ENCODE results near the gene ERG. TPM values are rescaled to one million over a fixed set of nuclear protein-coding genes. Genes with fewer than 3 reads are reported as not detected.

The ERG gene
- total and polyA plus RNA-seq, 4 donors, result 3.3 to 6.0 (median 4.1) TPM

DNA sequence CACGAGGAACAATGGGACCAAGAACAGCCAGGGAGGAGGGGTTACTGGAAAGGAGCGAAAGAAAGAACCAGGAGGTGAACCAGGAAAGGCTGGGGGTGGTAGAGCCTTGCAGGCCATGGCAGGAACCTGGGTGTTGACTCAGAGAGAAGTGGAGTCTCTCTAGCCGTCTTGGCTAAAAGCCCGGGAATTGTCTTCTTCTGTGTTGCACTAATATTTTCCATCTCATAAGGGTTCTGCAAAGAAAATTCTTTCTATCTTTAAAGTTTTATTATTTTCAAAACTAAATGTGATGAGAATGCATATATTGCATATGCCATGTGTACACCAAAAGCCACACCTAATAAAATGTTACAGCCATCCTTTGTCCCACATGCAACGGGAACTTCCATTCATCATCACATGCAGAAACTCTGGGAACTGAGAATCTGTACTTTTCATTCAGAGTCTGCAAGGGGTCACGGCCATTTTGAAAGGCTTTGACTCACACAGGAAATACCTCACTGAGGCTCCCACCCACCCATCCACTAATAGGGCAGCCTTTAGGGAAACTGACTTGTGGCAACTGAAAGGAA is 38.0 kb downstream of the ERG start:
- no peaks in the 10 kb centered on the region for H3K9me3 ChIP-seq (ENCODE audit: control insufficient read depth in 4 of 4, low read length in 3 of 4)
- DNase-seq (ENCODE audit: low spot score), result no peak
- no peak overlapping the region for H3K9ac ChIP-seq (ENCODE audit: low read depth in 1 of 2, low read length in 2 of 2)
- no peak for TF ChIP-seq ATF3 (IDR thresholded peaks at IDR 0.05)
- TF ChIP-seq NR2F2 (IDR thresholded peaks at IDR 0.05), result no peak
- no peak for TF ChIP-seq HNF4G (IDR thresholded peaks at IDR 0.05)
- TF ChIP-seq JUND (IDR thresholded peaks at IDR 0.05), result no peak
- no peak for TF ChIP-seq RAD21 (IDR thresholded peaks at IDR 0.05)
- H3K27ac ChIP-seq (ENCODE audit: low read depth in 1 of 2, low read length in 2 of 2), result no peak overlapping the region
- H3K4me1 ChIP-seq (ENCODE audit: control insufficient read depth in 4 of 4, insufficient read depth in 4 of 4, low read length in 3 of 4), result peaks cover 0 to 6% (median 3%) of the 10 kb centered on the region in 4 donors
- no peaks in the 10 kb centered on the region for H3K36me3 ChIP-seq (ENCODE audit: control insufficient read depth in 4 of 4, insufficient read depth in 3 of 4, low read depth in 1 of 4, low read length in 3 of 4)
- WGBS, result 83% methylated on average over 6 of the region's 6 CpGs
- no peak overlapping the region for H3K4me3 ChIP-seq (ENCODE audit: low read depth in 1 of 3, low read length in 3 of 3)
- H3K27me3 ChIP-seq (ENCODE audit: control insufficient read depth in 4 of 4, insufficient read depth in 4 of 4, low read length in 3 of 4), result no peaks in the 10 kb centered on the region

DNA sequence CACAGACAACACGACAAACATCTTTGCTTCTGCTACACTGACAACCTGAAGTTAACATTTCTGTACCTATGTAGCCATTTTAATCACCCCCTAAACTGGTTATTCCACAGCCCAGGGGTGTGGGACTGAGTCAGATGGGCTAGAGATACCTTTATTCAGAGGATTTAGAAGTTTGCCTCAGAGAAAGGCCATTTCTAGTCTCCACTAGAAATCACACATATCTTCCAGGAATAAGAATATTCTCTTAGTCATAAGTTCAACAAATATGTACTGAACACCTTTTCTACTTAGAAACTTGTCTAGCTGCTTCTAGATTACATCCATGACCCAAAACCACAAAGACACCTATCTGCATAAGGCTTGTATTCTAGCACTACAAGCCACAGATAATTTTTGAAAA is 38.8 kb downstream of the ERG start:
- DNase-seq (ENCODE audit: low spot score), result no peak
- H3K9ac ChIP-seq (ENCODE audit: low read depth in 1 of 2, low read length in 2 of 2), result no peak overlapping the region
- peaks cover 0 to 6% (median 3%) of the 10 kb centered on the region in 4 donors for H3K4me1 ChIP-seq (ENCODE audit: control insufficient read depth in 4 of 4, insufficient read depth in 4 of 4, low read length in 3 of 4)
- H3K4me3 ChIP-seq (ENCODE audit: low read depth in 1 of 3, low read length in 3 of 3), result no peak overlapping the region
- H3K9me3 ChIP-seq (ENCODE audit: control insufficient read depth in 4 of 4, low read length in 3 of 4), result no peaks in the 10 kb centered on the region
- H3K27ac ChIP-seq (ENCODE audit: low read depth in 1 of 2, low read length in 2 of 2), result no peak overlapping the region
- WGBS, result 93% methylated on average over 1 of the region's 1 CpG
- H3K27me3 ChIP-seq (ENCODE audit: control insufficient read depth in 4 of 4, insufficient read depth in 4 of 4, low read length in 3 of 4), result no peaks in the 10 kb centered on the region
- H3K36me3 ChIP-seq (ENCODE audit: control insufficient read depth in 4 of 4, insufficient read depth in 3 of 4, low read depth in 1 of 4, low read length in 3 of 4), result no peaks in the 10 kb centered on the region
- TF ChIP-seq RXRA (IDR thresholded peaks at IDR 0.05), result no peak
- no peak for TF ChIP-seq HNF4G (IDR thresholded peaks at IDR 0.05)
- TF ChIP-seq, protein P1, sequence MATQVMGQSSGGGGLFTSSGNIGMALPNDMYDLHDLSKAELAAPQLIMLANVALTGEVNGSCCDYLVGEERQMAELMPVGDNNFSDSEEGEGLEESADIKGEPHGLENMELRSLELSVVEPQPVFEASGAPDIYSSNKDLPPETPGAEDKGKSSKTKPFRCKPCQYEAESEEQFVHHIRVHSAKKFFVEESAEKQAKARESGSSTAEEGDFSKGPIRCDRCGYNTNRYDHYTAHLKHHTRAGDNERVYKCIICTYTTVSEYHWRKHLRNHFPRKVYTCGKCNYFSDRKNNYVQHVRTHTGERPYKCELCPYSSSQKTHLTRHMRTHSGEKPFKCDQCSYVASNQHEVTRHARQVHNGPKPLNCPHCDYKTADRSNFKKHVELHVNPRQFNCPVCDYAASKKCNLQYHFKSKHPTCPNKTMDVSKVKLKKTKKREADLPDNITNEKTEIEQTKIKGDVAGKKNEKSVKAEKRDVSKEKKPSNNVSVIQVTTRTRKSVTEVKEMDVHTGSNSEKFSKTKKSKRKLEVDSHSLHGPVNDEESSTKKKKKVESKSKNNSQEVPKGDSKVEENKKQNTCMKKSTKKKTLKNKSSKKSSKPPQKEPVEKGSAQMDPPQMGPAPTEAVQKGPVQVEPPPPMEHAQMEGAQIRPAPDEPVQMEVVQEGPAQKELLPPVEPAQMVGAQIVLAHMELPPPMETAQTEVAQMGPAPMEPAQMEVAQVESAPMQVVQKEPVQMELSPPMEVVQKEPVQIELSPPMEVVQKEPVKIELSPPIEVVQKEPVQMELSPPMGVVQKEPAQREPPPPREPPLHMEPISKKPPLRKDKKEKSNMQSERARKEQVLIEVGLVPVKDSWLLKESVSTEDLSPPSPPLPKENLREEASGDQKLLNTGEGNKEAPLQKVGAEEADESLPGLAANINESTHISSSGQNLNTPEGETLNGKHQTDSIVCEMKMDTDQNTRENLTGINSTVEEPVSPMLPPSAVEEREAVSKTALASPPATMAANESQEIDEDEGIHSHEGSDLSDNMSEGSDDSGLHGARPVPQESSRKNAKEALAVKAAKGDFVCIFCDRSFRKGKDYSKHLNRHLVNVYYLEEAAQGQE (IDR thresholded peaks at IDR 0.05), result no peak
- no peak for TF ChIP-seq YY1 (IDR thresholded peaks at IDR 0.05)
- TF ChIP-seq SP1 (IDR thresholded peaks at IDR 0.05), result no peak

GRCh38 chr21:38455403-38455802 is 42.9 kb downstream of the ERG start:
- Histone ChIP-seq H3K4me1 (ENCODE audit: control insufficient read depth in 4 of 4, insufficient read depth in 4 of 4, low read length in 3 of 4) (peaks cover 0 to 6% (median 3%) of the 10 kb centered on the region in 4 donors), H3K9ac (ENCODE audit: low read depth in 1 of 2, low read length in 2 of 2) (no peak overlapping the region), H3K9me3 (ENCODE audit: control insufficient read depth in 4 of 4, low read length in 3 of 4) (no peaks in the 10 kb centered on the region), H3K36me3 (ENCODE audit: control insufficient read depth in 4 of 4, insufficient read depth in 3 of 4, low read depth in 1 of 4, low read length in 3 of 4) (no peaks in the 10 kb centered on the region), H3K27ac (ENCODE audit: low read depth in 1 of 2, low read length in 2 of 2) (no peak overlapping the region), H3K4me3 (ENCODE audit: low read depth in 1 of 3, low read length in 3 of 3) (no peak overlapping the region), H3K27me3 (ENCODE audit: control insufficient read depth in 4 of 4, insufficient read depth in 4 of 4, low read length in 3 of 4) (peaks cover 0 to 3% (median 0%) of the 10 kb centered on the region in 4 donors)
- DNase-seq (ENCODE audit: low spot score), result no peak
- 80% methylated on average over 4 of the region's 4 CpGs for WGBS
- TF ChIP-seq HNF4A (conservative IDR thresholded peaks at IDR 0.05), result no peak
- no peak for TF ChIP-seq RXRA (IDR thresholded peaks at IDR 0.05)
- no peak for TF ChIP-seq SP1 (IDR thresholded peaks at IDR 0.05)
- TF ChIP-seq JUND (IDR thresholded peaks at IDR 0.05), result no peak
- no peak for TF ChIP-seq YY1 (IDR thresholded peaks at IDR 0.05)
- TF ChIP-seq EGR1 (IDR thresholded peaks at IDR 0.05; ENCODE audit: low read depth in 2 of 2), result no peak
- no peak for TF ChIP-seq FOXA1 (IDR thresholded peaks at IDR 0.05)
- TF ChIP-seq, protein P2, sequence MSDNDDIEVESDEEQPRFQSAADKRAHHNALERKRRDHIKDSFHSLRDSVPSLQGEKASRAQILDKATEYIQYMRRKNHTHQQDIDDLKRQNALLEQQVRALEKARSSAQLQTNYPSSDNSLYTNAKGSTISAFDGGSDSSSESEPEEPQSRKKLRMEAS (IDR thresholded peaks at IDR 0.05), result no peak
- TF ChIP-seq ZBTB33 (IDR thresholded peaks at IDR 0.05), result no peak
- no peak for TF ChIP-seq GABPA (IDR thresholded peaks at IDR 0.05 in 1 of 2, conservative IDR thresholded peaks at IDR 0.05 in 1 of 2)
- TF ChIP-seq NR2F2 (IDR thresholded peaks at IDR 0.05), result no peak
- TF ChIP-seq ATF3 (IDR thresholded peaks at IDR 0.05), result no peak
- no peak for TF ChIP-seq HNF4G (IDR thresholded peaks at IDR 0.05)
- TF ChIP-seq, protein P1 (IDR thresholded peaks at IDR 0.05), result no peak
